SK-N-SH treated with all-trans-retinoic acid at 6 μM for 48 hours (cell line): ENCODE data around the gene FAM234B.

ENCODE experiments used
- BACH2 ChIP-seq: fragments of 250-450 bp; sonication (Bioruptor Pico); IDR thresholded peaks from 2 replicates; pipeline ENCODE4 v1.9.0; 2021; ENCODE audit warnings: mild to moderate bottlenecking, borderline replicate concordance
- PPARA ChIP-seq: fragments of 250-450 bp; sonication (Bioruptor Pico); IDR thresholded peaks from 2 replicates; pipeline ENCODE4 v1.5.0; 2020; ENCODE audit warnings: mild to moderate bottlenecking, borderline replicate concordance
- ZC3H10 ChIP-seq: fragments of 250-450 bp; sonication (Bioruptor Pico); IDR thresholded peaks from 2 replicates; pipeline ENCODE4 v1.5.1; 2021; ENCODE audit warnings: mild to moderate bottlenecking, moderate library complexity
- TF ChIP-seq, protein P1 (sequence below): fragments of 250-450 bp; sonication (Bioruptor Pico); IDR thresholded peaks from 2 replicates; pipeline ENCODE4 v1.8.0; 2020; ENCODE audit warnings: mild to moderate bottlenecking, moderate library complexity, borderline replicate concordance
- TF ChIP-seq, protein P2 (sequence below): fragments of 250-450 bp; sonication (Bioruptor Pico); IDR thresholded peaks from 2 replicates; pipeline ENCODE4 v1.5.1; 2020; ENCODE audit warnings: low read depth, mild to moderate bottlenecking, moderate library complexity
- TF ChIP-seq, protein P3 (sequence below): fragments of 250-450 bp; sonication (Bioruptor Pico); IDR thresholded peaks from 2 replicates; pipeline ENCODE4 v1.8.0; 2021; ENCODE audit warnings: low read depth, mild to moderate bottlenecking, moderate library complexity, borderline replicate concordance
- TF ChIP-seq, protein P4 (sequence below): fragments of 250-450 bp; sonication (Bioruptor Pico); IDR thresholded peaks from 2 replicates; pipeline ENCODE4 v1.5.1; 2021; ENCODE audit warnings: mild to moderate bottlenecking, moderate library complexity

DNA sequence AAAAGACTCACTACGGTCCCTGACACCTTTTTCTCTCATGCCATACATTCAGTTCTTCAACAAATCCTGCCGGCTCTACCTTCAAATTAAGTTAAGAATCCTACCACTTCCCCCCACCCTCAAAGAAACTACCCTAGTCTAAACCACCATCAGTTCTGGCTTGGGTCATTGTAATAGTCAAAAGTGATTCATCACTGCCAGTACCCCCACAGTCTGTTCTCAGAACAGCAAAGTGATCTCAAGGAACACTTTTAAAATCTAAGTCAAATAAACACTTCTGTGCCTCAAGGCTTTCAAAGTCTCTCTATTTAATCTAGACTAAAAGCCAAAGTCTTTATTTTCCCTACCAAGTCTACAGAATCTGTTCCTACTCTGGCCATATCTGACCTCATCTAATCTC, 12.0 kb upstream of the FAM234B start:
- TF ChIP-seq, protein P1, sequence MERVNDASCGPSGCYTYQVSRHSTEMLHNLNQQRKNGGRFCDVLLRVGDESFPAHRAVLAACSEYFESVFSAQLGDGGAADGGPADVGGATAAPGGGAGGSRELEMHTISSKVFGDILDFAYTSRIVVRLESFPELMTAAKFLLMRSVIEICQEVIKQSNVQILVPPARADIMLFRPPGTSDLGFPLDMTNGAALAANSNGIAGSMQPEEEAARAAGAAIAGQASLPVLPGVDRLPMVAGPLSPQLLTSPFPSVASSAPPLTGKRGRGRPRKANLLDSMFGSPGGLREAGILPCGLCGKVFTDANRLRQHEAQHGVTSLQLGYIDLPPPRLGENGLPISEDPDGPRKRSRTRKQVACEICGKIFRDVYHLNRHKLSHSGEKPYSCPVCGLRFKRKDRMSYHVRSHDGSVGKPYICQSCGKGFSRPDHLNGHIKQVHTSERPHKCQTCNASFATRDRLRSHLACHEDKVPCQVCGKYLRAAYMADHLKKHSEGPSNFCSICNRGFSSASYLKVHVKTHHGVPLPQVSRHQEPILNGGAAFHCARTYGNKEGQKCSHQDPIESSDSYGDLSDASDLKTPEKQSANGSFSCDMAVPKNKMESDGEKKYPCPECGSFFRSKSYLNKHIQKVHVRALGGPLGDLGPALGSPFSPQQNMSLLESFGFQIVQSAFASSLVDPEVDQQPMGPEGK (CRISPR knock-in tag) = no peak
- TF ChIP-seq ZC3H10 (CRISPR knock-in tag) = no peak
- TF ChIP-seq, protein P2, sequence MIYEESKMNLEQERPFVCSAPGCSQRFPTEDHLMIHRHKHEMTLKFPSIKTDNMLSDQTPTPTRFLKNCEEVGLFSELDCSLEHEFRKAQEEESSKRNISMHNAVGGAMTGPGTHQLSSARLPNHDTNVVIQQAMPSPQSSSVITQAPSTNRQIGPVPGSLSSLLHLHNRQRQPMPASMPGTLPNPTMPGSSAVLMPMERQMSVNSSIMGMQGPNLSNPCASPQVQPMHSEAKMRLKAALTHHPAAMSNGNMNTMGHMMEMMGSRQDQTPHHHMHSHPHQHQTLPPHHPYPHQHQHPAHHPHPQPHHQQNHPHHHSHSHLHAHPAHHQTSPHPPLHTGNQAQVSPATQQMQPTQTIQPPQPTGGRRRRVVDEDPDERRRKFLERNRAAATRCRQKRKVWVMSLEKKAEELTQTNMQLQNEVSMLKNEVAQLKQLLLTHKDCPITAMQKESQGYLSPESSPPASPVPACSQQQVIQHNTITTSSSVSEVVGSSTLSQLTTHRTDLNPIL (CRISPR knock-in tag) = no peak
- TF ChIP-seq BACH2 (CRISPR knock-in tag) = no peak
- no peak for TF ChIP-seq PPARA (CRISPR knock-in tag)
- TF ChIP-seq, protein P3, sequence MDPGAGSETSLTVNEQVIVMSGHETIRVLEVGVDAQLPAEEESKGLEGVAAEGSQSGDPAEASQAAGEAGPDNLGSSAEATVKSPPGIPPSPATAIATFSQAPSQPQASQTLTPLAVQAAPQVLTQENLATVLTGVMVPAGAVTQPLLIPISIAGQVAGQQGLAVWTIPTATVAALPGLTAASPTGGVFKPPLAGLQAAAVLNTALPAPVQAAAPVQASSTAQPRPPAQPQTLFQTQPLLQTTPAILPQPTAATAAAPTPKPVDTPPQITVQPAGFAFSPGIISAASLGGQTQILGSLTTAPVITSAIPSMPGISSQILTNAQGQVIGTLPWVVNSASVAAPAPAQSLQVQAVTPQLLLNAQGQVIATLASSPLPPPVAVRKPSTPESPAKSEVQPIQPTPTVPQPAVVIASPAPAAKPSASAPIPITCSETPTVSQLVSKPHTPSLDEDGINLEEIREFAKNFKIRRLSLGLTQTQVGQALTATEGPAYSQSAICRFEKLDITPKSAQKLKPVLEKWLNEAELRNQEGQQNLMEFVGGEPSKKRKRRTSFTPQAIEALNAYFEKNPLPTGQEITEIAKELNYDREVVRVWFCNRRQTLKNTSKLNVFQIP (CRISPR knock-in tag) = no peak
- TF ChIP-seq, protein P4, sequence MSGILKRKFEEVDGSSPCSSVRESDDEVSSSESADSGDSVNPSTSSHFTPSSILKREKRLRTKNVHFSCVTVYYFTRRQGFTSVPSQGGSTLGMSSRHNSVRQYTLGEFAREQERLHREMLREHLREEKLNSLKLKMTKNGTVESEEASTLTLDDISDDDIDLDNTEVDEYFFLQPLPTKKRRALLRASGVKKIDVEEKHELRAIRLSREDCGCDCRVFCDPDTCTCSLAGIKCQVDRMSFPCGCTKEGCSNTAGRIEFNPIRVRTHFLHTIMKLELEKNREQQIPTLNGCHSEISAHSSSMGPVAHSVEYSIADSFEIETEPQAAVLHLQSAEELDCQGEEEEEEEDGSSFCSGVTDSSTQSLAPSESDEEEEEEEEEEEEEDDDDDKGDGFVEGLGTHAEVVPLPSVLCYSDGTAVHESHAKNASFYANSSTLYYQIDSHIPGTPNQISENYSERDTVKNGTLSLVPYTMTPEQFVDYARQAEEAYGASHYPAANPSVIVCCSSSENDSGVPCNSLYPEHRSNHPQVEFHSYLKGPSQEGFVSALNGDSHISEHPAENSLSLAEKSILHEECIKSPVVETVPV (CRISPR knock-in tag) = no peak
